GM18502 (cell line): ENCODE measurements around the gene OTUD7B.
"Not testable (repeated sequence)": the region's sequence is repeated elsewhere in the genome, so short reads cannot be mapped to it uniquely, and the experiment has no call there.

Source experiments
- ATAC-seq: cut with Tn5 transposase; IDR thresholded peaks from one replicate; pipeline ENCODE4 v1.9.1; 2021; ENCODE audit warnings: mild to moderate bottlenecking; ENCODE audit not compliant: unreplicated experiment, poor library complexity

Gene OTUD7B

GRCh38 chr1:150010393-150011115 lies at the start of gene OTUD7B:
Gene OTUD7B (minus strand): TSS chr1:150010726. CDS start chr1:149977510, 33,216 bp downstream.
- ATAC-seq: peak; percentile 82

- ATAC-seq: no peak
These were observed 49.7 kb upstream of the OTUD7B start for GRCh38 chr1:150060260-150060659.

GRCh38 chr1:150056407-150056806 lies 45.9 kb upstream of the OTUD7B start:
- ATAC-seq: no peak

- not testable (repeated sequence) for ATAC-seq
These were observed 45.0 kb upstream of the OTUD7B start for GRCh38 chr1:150055507-150055906.

DNA sequence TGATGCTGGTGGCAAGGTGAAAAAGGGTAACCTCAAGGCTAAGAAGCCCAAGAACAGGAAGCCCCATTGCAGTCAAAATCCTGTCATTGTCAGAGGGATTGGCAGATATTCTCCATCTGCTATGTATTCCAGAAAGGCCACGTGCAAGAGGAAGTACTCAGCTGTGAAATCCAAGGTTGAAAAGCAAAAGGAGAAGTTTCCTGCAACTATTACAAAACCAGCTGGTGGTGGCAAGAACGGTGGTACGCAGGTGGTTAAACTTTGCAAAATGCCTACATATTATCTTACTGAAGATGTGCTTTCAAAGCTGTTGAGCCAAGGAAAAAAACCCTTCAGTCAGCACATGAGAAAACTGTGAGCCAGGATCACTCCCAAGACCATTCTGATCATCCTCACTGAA lies 43.4 kb upstream of the OTUD7B start:
- no peak for ATAC-seq

DNA sequence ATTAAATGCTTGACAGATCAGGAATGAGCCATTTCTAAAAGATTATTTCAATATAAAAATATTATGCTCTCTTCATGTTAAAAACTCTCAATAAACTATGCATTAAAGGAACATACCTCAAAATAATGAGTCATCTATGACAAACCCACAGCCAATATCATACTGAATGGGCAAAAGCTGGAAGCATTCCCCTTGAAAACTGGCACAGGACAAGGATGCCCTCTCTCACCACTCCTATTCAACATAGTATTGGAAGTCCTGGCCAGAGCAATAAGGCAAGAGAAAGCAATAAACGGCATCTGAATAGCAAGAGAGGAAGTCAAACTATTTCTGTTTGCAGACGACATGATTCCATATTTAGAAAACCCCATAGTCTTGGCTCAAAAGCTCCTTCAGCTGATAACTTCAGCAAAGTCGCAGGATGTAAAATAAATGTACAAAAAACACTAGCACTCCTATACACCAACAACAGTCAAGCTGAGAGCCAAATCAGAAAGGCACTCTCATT lies 41.4 kb upstream of the OTUD7B start:
- ATAC-seq: not testable (repeated sequence)

- ATAC-seq: no peak
These were observed 40.5 kb upstream of the OTUD7B start for GRCh38 chr1:150051089-150051373.

DNA sequence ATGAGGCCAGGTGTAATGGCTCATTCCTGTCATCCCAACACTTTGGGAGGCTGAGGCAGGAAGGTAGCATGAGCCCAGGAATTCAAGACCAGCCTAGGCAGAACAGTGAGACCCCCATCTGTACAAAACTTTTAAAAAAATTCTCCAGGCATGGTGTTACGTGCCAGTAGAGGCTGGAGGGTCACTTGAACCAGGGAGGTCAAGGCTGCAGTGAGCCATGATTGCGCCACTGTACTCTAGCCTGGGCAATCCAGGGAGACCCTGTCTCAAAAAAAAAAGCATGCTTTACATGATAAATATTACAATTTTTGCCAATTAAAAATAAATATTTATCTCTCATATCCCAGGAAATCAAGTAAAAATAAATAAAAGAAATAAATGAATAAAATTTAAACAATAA lies 39.4 kb upstream of the OTUD7B start:
- no peak for ATAC-seq

DNA sequence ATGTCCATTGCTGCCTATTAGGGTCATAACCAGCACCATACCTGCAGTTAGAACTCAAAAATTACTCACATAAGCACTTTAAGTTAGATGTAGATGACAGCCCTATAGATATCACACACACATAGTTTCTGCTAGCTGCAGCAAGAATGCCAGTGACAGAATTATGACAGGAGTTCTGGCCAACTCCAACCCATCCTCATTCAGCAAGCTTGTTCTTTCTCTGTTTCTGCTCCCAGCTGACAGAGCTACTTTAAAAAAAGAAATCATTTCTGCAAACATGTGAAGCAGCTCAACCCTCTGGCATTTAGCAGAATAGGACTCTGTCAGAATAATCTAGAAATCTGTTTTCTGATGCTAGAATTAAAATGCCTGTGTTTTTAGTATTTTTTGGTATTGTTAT lies 23.8 kb upstream of the OTUD7B start:
- ATAC-seq: no peak

DNA sequence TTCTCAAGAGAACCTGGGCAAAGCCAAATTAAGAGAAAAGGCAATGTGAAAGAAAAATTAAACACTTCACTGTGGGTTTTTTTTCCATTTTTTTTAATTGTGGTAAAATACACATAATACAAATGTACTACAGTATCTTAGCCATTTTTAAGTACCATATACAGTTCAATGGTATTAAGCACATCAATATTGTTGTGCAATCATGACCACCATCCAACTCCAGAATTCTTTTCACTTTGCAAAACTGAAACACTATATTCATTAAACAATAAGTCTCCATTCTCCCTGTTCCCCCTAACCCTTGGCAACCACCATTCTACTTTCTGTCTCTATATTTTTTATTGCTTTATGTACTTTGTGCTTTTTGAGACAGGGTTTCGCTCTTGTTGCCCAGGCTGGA lies 17.8 kb upstream of the OTUD7B start:
- no peak for ATAC-seq

DNA sequence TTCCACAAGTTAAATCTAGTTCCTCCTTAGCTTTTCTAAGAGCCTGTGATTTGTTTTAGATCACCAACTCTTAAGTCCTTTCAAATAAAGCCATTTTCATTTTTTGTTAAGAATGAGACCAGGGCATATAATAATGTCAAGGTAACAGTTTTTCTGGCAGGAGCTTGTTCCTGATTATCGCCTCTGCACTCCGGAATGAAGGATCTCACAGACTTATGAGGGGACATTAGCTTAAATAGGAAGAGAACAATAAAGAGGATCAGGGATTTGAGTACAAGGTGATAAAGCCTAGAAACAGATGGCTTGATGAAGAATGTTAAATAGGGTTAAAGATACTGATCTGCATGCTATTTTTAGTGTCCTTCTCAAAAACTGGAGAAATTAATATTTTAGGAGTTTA lies 13.6 kb upstream of the OTUD7B start:
- no peak for ATAC-seq

DNA sequence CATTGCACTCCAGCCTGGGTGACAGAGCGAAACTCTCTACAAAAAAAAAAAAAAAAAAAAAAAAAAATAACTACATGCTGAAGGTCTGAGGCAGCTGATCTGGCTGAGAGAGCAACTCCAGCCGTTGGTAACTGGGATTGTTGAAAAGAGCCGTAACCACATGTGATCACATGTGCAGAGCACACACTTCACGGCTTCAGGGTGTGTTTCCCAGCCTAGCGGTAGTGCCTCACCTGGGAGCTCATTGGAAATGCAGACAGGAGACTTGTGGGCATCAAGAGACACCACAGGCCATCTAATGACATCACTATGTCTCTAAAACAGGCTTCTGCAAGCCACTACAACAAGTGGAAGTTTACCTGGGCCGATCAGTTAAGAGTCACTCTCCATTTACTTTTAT lies 11.8 kb upstream of the OTUD7B start:
- ATAC-seq: no peak

DNA sequence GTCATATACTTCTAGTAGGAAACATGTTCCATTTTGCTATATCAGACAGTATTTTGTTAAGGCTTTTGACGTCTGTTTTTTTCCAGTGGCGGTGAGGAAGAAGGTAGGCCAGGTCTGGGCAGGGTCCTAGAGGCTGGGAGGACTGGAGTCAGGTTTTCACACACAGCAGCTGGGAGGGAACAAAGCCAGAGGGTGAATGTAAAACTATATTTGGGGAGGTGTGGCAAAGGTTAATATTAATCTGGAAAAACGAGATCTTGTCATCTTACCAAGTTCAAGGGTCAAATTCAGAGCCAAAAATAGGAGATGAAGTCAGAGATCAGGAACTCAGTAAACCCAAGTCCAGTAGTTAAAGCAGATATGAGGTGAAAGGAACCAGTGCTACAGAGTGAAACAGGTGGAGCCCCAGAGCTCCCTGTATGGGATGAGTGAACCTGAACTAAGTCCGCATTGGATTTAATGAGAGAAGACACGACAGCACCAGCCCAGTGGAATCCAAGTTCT lies 10.7 kb upstream of the OTUD7B start:
- no peak for ATAC-seq

GRCh38 chr1:150020711-150021110 lies 10.2 kb upstream of the OTUD7B start:
- ATAC-seq: no peak

DNA sequence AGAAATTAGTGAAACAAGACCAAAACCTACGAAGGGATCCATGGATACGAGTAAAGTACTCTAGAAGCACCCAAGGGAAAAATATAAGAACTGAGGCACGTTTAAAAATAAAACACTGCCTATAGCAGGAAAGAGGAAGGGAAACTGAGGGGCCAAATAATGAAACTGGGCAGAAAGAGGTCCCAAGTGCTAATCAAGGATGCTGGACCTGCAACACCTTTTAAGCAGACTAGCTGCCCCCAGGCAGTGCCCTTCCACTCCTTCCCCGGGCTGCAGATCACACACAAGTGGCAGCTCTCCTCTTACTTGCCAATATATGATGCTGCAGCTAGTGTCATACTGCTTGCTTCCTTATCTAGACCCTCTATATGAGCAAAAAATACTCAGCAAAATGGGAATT lies 7.6 kb upstream of the OTUD7B start:
- ATAC-seq: no peak

- no peak for ATAC-seq
These were observed 6.8 kb upstream of the OTUD7B start for GRCh38 chr1:150017206-150017750.

DNA sequence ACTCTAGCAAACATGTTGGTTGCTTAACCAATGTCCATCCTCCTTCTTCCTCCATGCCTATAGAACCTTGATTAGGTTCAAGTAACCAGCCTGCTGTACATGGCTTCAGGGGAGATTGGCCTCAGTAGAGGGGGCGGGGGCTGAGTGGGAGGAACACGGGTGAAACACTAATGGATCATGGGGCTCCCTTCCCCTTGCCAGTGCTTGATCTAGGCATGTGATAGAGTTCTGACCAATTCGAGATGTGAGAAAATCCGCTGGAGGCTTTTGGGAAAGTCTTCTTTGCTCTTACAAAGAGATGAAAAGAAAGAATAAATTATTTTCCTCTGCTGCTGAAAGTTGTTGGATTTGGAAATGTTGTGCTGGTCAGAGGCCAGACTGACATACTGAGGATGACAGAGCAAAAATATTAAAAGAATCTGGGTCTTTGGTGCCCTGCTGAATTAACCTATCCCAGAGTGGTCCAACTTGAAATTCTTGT lies 5.2 kb upstream of the OTUD7B start:
- no peak for ATAC-seq

DNA sequence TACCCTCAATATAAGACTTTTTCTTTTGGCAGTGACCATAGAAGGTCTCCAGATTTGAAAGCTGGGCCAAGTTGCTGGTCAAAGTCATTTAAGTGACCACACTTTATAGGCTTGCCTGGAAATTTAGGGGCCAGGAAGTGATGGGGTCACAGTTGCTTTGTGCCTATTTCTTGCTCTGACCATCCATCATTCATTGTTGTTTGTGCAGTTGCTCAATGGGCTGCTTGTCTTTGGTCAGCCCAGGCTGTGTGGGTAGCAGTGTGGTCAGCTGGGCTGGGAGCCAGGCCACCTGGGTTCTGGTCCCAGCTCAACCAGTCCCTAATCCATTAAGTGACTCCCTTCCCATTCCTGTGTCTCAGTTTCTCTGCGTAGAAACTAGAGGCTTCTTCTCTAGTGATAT lies 2.1 kb upstream of the OTUD7B start:
- ATAC-seq: no peak

DNA sequence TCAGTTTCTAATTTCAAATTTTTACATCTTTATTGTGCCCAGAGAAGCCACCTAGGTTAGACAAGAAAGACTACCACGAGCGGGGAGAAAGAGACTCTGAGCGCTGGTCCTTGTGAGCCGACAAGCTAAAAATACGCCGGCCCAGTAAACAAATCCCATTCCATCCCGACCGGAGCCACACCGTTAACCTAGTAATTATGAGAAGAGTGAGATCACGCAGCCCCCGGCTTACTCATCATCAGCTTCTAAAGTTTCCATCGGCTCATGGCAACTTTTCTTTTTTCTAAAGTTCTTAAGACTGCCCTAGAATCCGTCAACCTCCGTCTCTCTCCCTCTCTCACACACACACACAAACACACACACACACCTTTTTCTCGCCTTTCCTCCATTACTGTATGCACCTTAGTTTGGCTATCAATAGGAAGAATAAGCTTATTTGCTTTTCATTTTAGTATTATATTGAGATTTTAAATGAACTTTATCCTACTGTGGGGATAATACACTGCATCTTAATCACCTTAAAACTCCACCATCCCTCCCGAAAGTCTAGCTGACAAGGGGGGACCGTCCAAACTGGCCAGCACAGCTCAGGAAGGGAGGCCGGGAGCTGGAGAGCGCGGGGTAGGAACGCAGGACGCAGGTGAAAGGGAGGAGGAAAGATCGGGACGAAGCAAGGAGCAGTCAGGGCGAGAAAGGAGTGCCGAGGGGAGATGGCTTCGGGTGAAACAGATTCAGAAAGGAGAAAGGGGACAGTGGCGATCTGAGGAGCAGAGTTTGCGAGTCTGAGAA lies 728 bp downstream of the OTUD7B start:
- no peak for ATAC-seq

- ATAC-seq: no peak
These were observed 1.8 kb downstream of the OTUD7B start for GRCh38 chr1:150008699-150009098.

DNA sequence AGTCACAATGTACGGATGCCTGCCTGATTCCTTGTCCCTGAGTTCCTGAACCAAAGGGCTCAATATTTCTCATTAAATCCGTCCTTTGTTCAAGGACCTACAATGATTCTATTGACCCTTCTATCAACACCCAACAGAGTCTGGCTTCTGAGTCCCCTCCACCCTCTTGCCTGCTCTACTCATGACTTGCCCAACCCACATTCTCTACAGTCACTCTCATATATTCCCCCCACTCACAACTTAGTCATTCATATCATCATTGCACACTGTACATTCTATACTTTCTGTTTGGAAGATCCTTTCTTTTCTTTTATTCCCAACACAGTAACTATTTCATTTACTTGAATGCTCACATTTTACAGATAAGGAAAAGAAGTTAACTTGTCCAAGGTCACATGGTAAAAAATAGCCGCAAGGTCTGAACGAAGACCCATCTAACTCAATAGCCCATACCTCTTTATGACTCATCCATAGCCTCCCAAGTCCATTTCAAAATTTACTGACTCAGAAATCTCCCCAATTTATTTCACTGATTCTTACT lies 3.6 kb downstream of the OTUD7B start:
- no peak for ATAC-seq
